CD4-positive, alpha-beta memory T cell (primary cell): Measurements from ENCODE around the gene HDLBP. TPM values are rescaled to one million over a fixed set of nuclear protein-coding genes. Genes with fewer than 3 reads are reported as not detected.

Source experiments
- CTCF ChIA-PET: fragments of 350-600 bp; sonication (Branson Sonifier 250); formaldehyde crosslinking; loops from one replicate; lab custom pipeline; 2021; ENCODE audit warnings: inconsistent platforms; ENCODE audit not compliant: partially characterized antibody; lab: Charles Lee
- POLR2A ChIA-PET: fragments of 350-600 bp; sonication (Branson Sonifier 250); formaldehyde crosslinking; loops from one replicate; lab custom pipeline; 2021; ENCODE audit not compliant: partially characterized antibody; lab: Charles Lee
- DNase-seq, 5 donors: peaks; one replicate each; pipeline versions ENCODE4 v3.0.0 to v3.0.0-alpha.2; 2020 to 2022; ENCODE audit warnings: mixed read lengths in 1 of 5
- H3K27ac ChIP-seq: one replicate; pipeline ENCODE4 v1.7.0; 2013; ENCODE audit warnings: low read depth, low read length
- H3K27me3 ChIP-seq: 2 replicates; pipeline ENCODE4 v1.7.0; 2013; ENCODE audit warnings: mild to moderate bottlenecking, low read length, moderate library complexity; ENCODE audit not compliant: insufficient read depth
- H3K36me3 ChIP-seq: 2 replicates; pipeline ENCODE4 v1.7.0; 2013; ENCODE audit warnings: mild to moderate bottlenecking, low read length, moderate library complexity; ENCODE audit not compliant: insufficient read depth
- H3K4me1 ChIP-seq: 2 replicates; pipeline ENCODE4 v1.7.0; 2013; ENCODE audit warnings: mild to moderate bottlenecking, low read length, moderate library complexity; ENCODE audit not compliant: insufficient read depth
- H3K4me3 ChIP-seq, 2 donors: one replicate each; pipeline ENCODE4 v1.7.0; 2013; ENCODE audit warnings: low read length in 2 of 2, mild to moderate bottlenecking in 1 of 2
- H3K9me3 ChIP-seq, 2 donors: one replicate each; pipeline ENCODE4 v1.7.0; 2013; ENCODE audit warnings: low read length in 2 of 2, control low read depth in 1 of 2; ENCODE audit not compliant: control insufficient read depth in 1 of 2
- H3K27ac Mint-ChIP-seq, 7 donors: one replicate each; pipeline ENCODE4 v1.8.0; 2020 to 2021; ENCODE audit warnings: mixed read lengths in 7 of 7, mild to moderate bottlenecking in 6 of 7, inconsistent platforms in 3 of 7, moderate library complexity in 3 of 7
- H3K27me3 Mint-ChIP-seq, 2 donors: one replicate each; pipeline ENCODE4 v1.8.0; 2020 to 2021; ENCODE audit warnings: mixed read lengths in 2 of 2
- H3K36me3 Mint-ChIP-seq, 2 donors: one replicate each; pipeline ENCODE4 v1.8.0; 2020 to 2021; ENCODE audit warnings: mixed read lengths in 2 of 2, inconsistent platforms in 1 of 2, mild to moderate bottlenecking in 1 of 2
- H3K4me1 Mint-ChIP-seq, 4 donors: one replicate each; pipeline ENCODE4 v1.8.0; 2020 to 2021; ENCODE audit warnings: mixed read lengths in 4 of 4, mild to moderate bottlenecking in 1 of 4
- H3K4me3 Mint-ChIP-seq, 8 donors: one replicate each; pipeline ENCODE4 v1.8.0; 2020 to 2021; ENCODE audit warnings: mixed read lengths in 8 of 8, mild to moderate bottlenecking in 7 of 8, moderate library complexity in 6 of 8, inconsistent platforms in 3 of 8
- H3K9me3 Mint-ChIP-seq, 8 donors: one replicate each; pipeline ENCODE4 v1.8.0; 2020 to 2021; ENCODE audit warnings: mixed read lengths in 8 of 8, mild to moderate bottlenecking in 5 of 8, inconsistent platforms in 3 of 8, moderate library complexity in 1 of 8
- intact Hi-C: fragments of 100-400 bp; cut with micrococcal nuclease; formaldehyde crosslinking; loops from one replicate; pipeline ENCODE4 v1.15.1; 2023
- polyA plus RNA-seq, 2 donors: library from polyadenylated mRNA; unstranded; fragments of 300-500 nt; fragmentation: Illumina TruSeq; gene quantifications; one replicate each; pipeline ENCODE4 v1.2.3, GENCODE V29; 2021
- total RNA-seq, 2 experiments: library from RNA; stranded (reverse); gene quantifications; one replicate each; pipeline ENCODE4 v1.2.3, GENCODE V29; 2021

The HDLBP gene
- total and polyA plus RNA-seq, 4 experiments from 2014 or later: 24.7 to 183 (median 124) TPM

DNA sequence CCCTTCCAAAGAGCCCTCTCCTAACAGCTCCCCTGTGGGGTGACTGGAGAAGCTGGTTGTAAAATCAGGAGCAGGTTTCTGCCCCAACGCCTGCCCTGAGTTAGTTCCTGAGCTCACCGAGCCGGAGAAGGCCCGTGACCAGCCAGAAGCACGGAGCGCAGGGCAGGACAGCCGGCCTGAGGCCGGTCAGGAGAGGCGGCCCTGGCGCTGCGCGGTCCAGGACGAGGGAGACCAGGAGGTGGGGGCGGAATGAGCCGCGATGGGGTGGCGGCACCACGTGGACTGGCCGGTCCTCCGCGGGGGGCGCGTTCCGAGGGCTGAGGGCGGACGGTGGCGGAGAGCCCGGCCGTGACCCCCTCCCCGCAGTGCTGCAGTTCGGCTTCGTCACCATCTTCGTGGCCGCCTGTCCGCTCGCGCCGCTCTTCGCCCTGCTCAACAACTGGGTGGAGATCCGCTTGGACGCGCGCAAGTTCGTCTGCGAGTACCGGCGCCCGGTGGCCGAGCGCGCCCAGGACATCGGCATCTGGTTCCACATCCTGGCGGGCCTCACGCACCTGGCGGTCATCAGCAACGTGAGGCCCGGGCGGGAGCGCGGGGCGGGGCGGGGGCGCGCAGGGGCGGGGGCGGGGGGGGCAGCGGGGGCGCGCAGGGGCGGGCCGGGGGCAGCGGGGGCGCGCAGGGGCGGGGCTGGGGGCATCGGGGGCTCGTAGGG lies 98.0 kb downstream of the HDLBP start:
- H3K4me3 ChIP-seq: peak overlapping the region in 1 of 2 donors; percentile 32
- H3K4me3 Mint-ChIP-seq: peak overlapping the region; percentile 66 to 87 (median 78)
- no peaks in the 10 kb centered on the region for H3K36me3 ChIP-seq
- H3K9me3 Mint-ChIP-seq: no peaks in the 10 kb centered on the region
- H3K4me1 Mint-ChIP-seq: peaks cover 10 to 17% (median 10%) of the 10 kb centered on the region in 4 donors
- H3K4me1 ChIP-seq: peaks cover 10% of the 10 kb centered on the region
- H3K27ac ChIP-seq: peak overlapping the region; percentile 35
- peak overlapping the region in 6 of 7 donors; percentile 35 to 75 (median 62) for H3K27ac Mint-ChIP-seq
- H3K9me3 ChIP-seq: no peaks in the 10 kb centered on the region
- no peaks in the 10 kb centered on the region for H3K27me3 ChIP-seq
- intact Hi-C loops: loop anchor here (2.0 to 5.0 kb wide), 2 partner anchors 100 to 139 kb away; partner anchors contain the start of genes HDLBP and SEPTIN2
- peak in 4 of 5 donors; percentile 25 to 40 (median 36) for DNase-seq
- no peaks in the 10 kb centered on the region for H3K27me3 Mint-ChIP-seq
- ChIA-PET POLR2A (interaction anchor here (1.2 kb wide), 2 partner anchors 99 to 111 kb away, joined by 3 read pairs; no protein-coding TSS in a partner anchor), CTCF (interaction anchor here (1.0 to 1.1 kb wide), 2 partner anchors 71 to 234 kb away, joined by 3 read pairs; no protein-coding TSS in a partner anchor)
- peaks cover 0 to 3% of the 10 kb centered on the region in 2 donors for H3K36me3 Mint-ChIP-seq

DNA sequence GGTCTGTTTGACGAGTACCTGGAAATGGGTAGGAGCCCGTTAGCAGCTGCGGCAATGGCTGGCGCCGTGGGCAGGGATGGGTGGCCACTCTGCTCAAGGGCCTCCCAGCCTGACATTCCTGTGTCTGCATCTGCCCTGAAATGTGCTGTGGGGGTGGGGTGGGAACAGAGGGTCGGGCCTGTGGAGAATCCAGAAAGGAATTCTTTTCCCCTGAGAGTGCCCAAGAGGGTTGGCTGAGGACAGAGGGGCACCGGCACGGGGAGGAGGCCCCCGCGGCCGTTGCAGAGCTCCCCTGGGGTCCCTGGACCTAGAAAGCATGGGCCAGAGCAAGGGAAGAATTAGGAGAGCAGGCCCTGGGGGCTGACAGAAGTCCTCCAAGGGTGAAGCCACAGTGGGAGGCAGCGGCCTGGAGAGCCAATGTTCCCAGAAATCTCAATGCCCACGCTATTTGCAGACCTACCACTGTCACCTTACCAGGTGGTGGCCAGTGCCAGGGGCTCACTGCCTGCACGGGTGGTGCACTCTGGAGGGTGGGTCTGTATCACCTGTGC lies 99.2 kb downstream of the HDLBP start:
- H3K27ac Mint-ChIP-seq: peak overlapping the region in 5 of 7 donors; percentile 10 to 75 (median 25)
- H3K4me3 Mint-ChIP-seq: peak overlapping the region; percentile 53 to 87 (median 78)
- Histone ChIP-seq H3K36me3 (no peaks in the 10 kb centered on the region), H3K4me3 (no peak overlapping the region), H3K9me3 (no peaks in the 10 kb centered on the region), H3K27ac (no peak overlapping the region), H3K4me1 (peaks cover 10% of the 10 kb centered on the region), H3K27me3 (no peaks in the 10 kb centered on the region)
- H3K4me1 Mint-ChIP-seq: peaks cover 10 to 17% (median 10%) of the 10 kb centered on the region in 4 donors
- H3K9me3 Mint-ChIP-seq: no peaks in the 10 kb centered on the region
- no peaks in the 10 kb centered on the region for H3K27me3 Mint-ChIP-seq
- peaks cover 0 to 3% of the 10 kb centered on the region in 2 donors for H3K36me3 Mint-ChIP-seq
- intact Hi-C loops: loop anchor here (2.0 to 5.0 kb wide), 2 partner anchors 101 to 137 kb away; partner anchors contain the start of genes HDLBP and SEPTIN2
- ChIA-PET CTCF (interaction anchor here (1.0 to 1.1 kb wide), 2 partner anchors 72 to 233 kb away, joined by 3 read pairs; no protein-coding TSS in a partner anchor), POLR2A (interaction anchor here (0.8 to 1.3 kb wide), 2 partner anchors 9 kb away, joined by 3 read pairs; no protein-coding TSS in a partner anchor)
- no peak for DNase-seq

DNA sequence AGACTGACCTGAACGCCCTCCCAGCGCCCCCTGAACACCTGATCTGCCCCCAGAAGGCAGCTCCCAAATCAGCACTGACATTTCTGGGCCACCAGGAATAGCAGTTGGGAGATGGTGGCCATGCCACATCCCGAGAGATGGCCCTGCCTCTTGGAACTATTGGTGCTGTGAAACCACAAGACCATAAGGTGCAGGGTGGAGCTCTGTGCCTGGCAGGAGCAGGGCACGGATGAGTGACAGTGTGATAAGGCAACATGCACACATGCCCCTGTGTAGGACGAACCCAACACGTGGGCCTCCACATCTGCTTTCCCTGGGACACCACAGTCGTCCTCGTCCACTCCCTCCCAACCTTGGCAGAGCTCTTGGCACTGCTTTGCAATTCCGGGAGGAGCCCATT lies 100.1 kb downstream of the HDLBP start:
- H3K27me3 Mint-ChIP-seq: no peaks in the 10 kb centered on the region
- POLR2A ChIA-PET: interaction anchor here (1.3 kb wide), 1 partner anchor 8 kb away, joined by 3 read pairs; no protein-coding TSS in a partner anchor
- intact Hi-C loops: loop anchor here (5.0 kb wide), 1 partner anchor 102 kb away; the partner anchor contains the start of genes HDLBP and SEPTIN2

DNA sequence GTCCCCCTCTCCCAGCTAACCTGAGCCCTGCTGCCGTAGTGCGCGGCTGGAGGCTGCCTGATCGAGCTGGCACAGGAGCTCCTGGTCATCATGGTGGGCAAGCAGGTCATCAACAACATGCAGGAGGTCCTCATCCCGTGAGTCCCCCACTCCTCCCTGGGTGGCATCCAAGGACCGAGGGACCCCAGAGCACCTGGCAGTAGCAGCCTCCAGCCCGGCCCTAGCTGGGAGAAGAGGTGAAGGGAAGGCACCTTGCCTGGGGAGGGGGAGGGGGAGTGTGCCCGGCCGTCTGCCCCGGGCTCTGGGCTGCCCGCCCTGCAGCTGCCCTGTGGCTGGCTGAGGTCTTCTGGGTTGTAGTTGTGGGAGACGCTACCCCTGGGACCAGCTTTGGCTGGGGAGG lies 100.7 kb downstream of the HDLBP start:
- no peak overlapping the region for H3K4me3 Mint-ChIP-seq
- CTCF ChIA-PET: no interaction called here
- POLR2A ChIA-PET: no interaction called here

More for the DNA sequence above, 100.1 kb downstream of the HDLBP start:
- H3K9me3 ChIP-seq: no peaks in the 10 kb centered on the region
- Mint-ChIP-seq H3K36me3 (peaks cover 0 to 3% of the 10 kb centered on the region in 2 donors), H3K4me1 (peaks cover 10 to 17% (median 10%) of the 10 kb centered on the region in 4 donors), H3K9me3 (no peaks in the 10 kb centered on the region), H3K4me3 (peak overlapping the region in 2 of 8 donors; percentile 13 to 52), H3K27ac (no peak overlapping the region)
- H3K4me3 ChIP-seq: no peak overlapping the region
- no peaks in the 10 kb centered on the region for H3K27me3 ChIP-seq
- DNase-seq: no peak
- no peak overlapping the region for H3K27ac ChIP-seq
- H3K4me1 ChIP-seq: peaks cover 10% of the 10 kb centered on the region
- H3K36me3 ChIP-seq: no peaks in the 10 kb centered on the region
- CTCF ChIA-PET: no interaction called here

DNA sequence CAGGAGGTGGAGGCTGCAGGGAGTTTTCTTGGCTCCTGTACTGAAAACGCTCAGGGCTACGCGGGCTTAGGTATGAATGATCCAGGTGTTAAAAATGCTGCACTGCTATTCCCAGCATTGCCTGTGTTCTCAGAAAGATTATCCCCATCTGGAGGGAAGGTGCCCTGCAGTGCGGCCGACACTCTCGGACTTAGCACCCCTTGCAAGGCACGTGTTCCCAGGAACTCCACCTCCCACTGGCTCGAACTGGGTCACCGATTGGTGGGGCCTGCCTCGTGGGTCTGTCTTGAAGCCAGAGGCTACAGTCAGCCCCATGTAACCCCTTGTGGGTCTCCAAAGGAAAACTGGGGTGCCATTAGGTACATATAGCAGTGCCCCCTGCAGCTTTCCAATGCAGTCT lies 101.3 kb downstream of the HDLBP start:
- DNase-seq: no peak
- no peaks in the 10 kb centered on the region for H3K36me3 ChIP-seq
- Mint-ChIP-seq H3K36me3 (peaks cover 0 to 3% of the 10 kb centered on the region in 2 donors), H3K4me1 (peaks cover 8 to 15% (median 9%) of the 10 kb centered on the region in 4 donors), H3K9me3 (no peaks in the 10 kb centered on the region), H3K27ac (peak overlapping the region in 1 of 7 donors; percentile 66), H3K4me3 (peak overlapping the region in 1 of 8 donors; percentile 46), H3K27me3 (no peaks in the 10 kb centered on the region)
- peaks cover 8% of the 10 kb centered on the region for H3K4me1 ChIP-seq
- no peak overlapping the region for H3K4me3 ChIP-seq
- ChIA-PET CTCF (no interaction called here), POLR2A (no interaction called here)
- no peak overlapping the region for H3K27ac ChIP-seq
- H3K9me3 ChIP-seq: no peaks in the 10 kb centered on the region
- no peaks in the 10 kb centered on the region for H3K27me3 ChIP-seq
- intact Hi-C loops: no loop called here

More for the DNA sequence above, 100.7 kb downstream of the HDLBP start:
- peaks cover 10 to 17% (median 10%) of the 10 kb centered on the region in 4 donors for H3K4me1 Mint-ChIP-seq
- no peaks in the 10 kb centered on the region for H3K27me3 Mint-ChIP-seq
- H3K27me3 ChIP-seq: no peaks in the 10 kb centered on the region
- peak overlapping the region in 2 of 7 donors; percentile 66 to 73 for H3K27ac Mint-ChIP-seq
- H3K4me1 ChIP-seq: peaks cover 10% of the 10 kb centered on the region
- no peaks in the 10 kb centered on the region for H3K36me3 ChIP-seq
- intact Hi-C loops: loop anchor here (5.0 kb wide), 1 partner anchor 103 kb away; the partner anchor contains the start of genes HDLBP and SEPTIN2
- H3K4me3 ChIP-seq: no peak overlapping the region
- H3K36me3 Mint-ChIP-seq: peaks cover 0 to 3% of the 10 kb centered on the region in 2 donors
- H3K9me3 ChIP-seq: no peaks in the 10 kb centered on the region
- H3K9me3 Mint-ChIP-seq: no peaks in the 10 kb centered on the region
- DNase-seq: no peak
- H3K27ac ChIP-seq: no peak overlapping the region

DNA sequence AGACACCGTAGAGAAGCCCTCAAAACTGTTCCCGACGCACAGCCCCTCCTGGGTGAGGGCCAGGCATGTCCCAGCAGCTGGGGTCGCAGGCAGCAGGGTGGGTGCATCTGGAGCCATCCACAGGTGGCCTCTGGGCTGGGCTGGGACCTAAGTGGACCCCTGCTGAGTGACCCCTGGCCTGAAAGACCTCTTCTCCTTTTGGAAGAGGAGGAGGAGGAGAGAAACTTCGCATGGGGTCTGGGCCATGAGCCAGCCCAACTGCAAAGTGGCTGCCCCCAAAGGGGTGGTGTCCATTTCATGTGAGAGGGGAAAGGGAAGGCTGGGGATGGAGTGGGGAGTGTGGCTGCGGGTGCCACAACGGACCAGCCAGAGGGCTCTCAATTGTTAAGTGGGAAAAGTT lies 101.9 kb downstream of the HDLBP start:
- no peak for DNase-seq
- CTCF ChIA-PET: no interaction called here

More for the DNA sequence above, 101.9 kb downstream of the HDLBP start:
- H3K4me1 Mint-ChIP-seq: peaks cover 3 to 8% (median 4%) of the 10 kb centered on the region in 4 donors
- peak overlapping the region in 3 of 7 donors; percentile 42 to 60 (median 46) for H3K27ac Mint-ChIP-seq
- peaks cover 0 to 2% of the 10 kb centered on the region in 2 donors for H3K36me3 Mint-ChIP-seq
- H3K4me3 Mint-ChIP-seq: peak overlapping the region in 2 of 8 donors; percentile 53 to 54
- no peaks in the 10 kb centered on the region for H3K9me3 Mint-ChIP-seq
- Histone ChIP-seq H3K9me3 (no peaks in the 10 kb centered on the region), H3K4me3 (no peak overlapping the region), H3K27me3 (no peaks in the 10 kb centered on the region), H3K27ac (no peak overlapping the region), H3K4me1 (peaks cover 2% of the 10 kb centered on the region), H3K36me3 (no peaks in the 10 kb centered on the region)
- intact Hi-C loops: no loop called here
- H3K27me3 Mint-ChIP-seq: no peaks in the 10 kb centered on the region
- POLR2A ChIA-PET: no interaction called here
